GM19351 (cell line): ENCODE data around the gene AUTS2.

Source experiments
- ATAC-seq: cut with Tn5 transposase; IDR thresholded peaks from one replicate; pipeline ENCODE4 v1.9.1; 2021; ENCODE audit warnings: mild to moderate bottlenecking, moderate library complexity; ENCODE audit not compliant: unreplicated experiment

AUTS2 gene

DNA sequence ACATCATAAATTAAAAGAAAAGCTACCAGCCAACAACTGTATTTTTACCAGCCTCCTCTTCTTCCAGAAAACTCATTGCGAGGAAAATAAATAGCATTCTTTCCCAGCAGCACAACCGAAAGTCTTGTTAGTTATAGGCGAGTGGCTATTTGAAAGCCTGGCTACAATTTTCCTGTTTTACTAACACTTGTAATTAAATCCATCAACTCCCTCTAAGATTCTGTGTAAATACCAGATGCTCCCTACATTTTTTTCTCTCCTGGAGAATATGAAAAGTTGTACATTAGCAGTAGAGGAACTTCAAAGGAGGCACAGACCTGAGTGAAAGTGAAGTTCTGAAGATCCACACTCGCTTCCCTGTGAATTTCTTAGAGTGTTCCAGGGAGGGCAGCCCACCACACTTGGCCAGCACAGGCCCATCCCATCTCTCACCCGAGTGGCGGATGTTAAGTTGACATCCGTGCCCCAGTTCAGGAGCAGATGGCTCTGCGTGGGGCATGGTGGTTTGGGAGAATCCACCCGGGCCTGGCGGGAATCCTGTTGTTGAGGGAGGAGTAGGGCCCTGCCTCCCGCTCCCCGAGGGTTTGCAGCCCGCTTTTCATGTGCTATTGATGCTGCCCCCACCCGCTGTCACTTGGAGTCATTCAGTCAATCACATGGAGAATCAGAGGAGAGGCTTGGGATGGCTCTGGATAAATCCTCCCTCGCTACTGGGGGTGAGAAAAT lies 1082.6 kb downstream of the AUTS2 start:
- no peak for ATAC-seq

DNA sequence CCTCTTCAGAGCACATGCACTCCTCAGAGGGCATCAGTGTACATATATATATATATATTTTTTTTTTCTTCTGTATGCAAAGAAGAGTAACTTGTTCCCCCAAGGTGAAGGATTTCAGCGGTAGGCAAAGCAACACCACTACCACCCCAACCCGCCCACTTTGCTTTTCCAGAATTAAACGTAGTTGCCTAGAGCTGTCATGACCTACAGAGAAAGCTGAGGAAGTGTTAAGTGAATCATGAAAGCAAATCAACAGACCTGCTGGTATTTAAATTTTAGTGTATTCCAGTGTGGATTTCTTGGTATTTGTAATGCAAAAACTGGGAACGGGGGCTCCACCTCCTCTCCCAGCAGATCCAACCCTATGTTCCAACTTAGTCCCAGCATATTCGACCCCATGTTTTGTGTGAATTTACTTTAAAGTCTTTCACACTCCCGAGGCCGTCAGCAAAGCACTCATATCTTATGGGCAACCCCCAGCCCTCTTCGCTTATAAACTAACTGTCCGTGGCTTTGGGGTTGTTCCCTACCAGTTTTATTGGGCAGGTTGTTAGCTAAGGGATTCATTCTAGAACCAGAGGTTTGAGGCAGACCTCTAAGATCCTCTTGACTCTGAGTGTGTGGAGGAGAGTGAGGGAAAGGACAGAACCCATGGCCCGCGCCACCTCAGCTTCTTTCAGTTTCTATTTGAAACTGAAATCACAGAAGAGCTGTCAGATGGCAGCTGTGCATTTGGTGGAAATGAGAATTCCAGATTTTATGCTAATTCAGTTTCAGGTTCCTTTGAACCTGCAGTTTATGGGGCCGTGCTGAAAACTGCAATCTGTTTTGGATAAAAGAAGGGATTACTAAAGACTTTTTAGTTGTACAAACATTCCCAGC lies 1083.4 kb downstream of the AUTS2 start:
- peak; percentile 84 for ATAC-seq

DNA sequence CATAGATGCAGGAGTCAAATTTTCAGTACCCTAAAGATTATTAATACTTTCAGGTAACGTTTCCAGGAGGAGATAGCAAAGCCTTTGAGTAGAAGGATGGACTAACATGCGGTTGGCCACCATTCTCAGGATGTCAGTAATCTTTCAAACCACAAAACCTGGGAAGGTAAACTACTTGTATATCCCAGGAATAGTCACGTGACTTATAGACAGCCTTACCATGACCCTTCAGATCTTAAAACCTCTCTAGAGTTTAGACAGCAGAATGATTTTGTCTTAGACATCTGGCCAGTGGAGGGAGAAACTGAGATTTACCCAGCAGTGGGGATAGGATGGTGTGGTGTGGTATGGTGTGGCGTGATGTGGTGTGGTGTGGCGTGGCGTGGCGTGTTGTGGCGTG lies 1085.9 kb downstream of the AUTS2 start:
- no peak for ATAC-seq

DNA sequence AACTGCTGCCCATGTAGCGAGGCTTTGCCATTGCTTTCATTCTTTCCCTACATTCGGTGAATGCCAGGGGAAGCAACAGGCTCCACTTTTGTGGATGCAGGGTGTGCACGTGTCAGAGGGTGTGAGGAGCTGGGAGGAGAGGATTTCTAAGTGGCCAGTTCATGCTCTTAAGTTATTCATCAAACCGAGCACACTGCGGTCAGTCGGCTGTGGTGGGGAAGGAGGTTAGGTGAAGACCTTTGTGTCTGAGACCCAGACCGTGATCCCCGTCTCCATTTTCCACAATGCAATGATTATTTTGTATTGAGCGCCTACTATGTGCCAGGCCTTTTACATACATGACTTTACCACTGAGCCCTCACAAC lies 1095.0 kb downstream of the AUTS2 start:
- ATAC-seq, result no peak

DNA sequence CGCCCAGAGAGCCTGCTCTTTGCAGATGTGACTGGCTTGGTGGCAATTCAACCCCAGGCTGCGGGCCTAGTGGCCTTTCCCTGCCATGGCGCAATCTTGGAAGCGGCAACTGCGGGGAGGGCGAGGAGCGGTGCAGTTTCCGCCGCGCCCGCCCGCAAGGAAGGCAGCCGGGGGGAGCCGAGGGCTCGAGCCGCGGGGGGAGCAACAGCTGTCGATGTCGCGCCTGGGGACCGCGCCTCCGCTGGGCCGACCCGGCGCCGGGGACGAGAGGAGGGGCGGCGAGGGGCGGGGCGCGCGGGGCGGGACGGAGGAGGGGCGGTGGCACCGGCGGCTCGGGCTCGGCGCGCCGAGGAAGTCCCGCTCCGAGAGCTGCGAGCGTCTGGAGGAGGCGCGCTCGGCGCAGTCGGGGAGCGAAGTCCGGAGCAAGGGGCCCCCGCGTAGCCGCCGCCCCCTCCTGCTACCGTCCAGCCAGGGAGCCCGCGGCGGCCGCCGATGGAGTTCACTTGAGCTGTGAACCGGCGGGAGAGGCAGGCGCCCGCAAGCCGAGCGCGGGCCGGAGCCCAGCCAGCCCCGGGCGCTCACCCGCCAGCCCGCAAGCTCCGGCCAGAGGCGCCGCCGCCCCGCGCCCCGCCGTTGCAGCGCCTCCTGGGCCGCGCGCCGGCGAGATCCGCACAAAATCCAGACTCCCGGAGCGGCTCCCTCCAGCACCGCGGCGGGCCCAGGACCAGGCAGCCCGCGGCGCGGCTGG lies 1095.6 kb downstream of the AUTS2 start:
- peak; percentile 70 for ATAC-seq

DNA sequence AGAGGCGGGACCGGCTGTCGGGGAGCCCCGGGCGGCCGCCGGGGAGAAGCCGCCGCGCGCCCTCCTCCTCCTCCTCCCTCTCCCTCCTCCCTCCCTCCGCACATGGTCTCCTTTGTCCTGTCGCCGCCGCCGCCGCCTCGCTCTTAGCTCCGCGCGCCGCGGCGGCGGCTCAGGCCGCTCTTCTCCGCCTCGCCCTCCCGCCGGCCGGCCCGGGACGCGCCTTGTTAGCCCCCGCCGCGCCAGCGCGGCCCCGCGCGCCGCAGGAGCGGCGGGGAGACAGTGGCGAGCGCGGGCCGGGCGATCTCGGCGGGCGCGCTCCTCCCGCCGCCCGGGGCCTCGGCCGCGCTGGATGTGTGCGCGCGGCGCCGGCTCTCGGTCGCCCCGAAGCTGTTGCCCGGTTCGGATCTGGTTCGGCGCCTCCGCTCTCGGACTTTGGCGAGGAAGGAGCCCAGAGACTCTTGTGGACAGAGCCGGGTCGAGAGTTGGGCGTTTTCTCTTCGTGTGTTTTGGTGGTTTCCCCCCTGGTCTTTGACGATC lies 1096.2 kb downstream of the AUTS2 start:
- peak; percentile 34 for ATAC-seq

DNA sequence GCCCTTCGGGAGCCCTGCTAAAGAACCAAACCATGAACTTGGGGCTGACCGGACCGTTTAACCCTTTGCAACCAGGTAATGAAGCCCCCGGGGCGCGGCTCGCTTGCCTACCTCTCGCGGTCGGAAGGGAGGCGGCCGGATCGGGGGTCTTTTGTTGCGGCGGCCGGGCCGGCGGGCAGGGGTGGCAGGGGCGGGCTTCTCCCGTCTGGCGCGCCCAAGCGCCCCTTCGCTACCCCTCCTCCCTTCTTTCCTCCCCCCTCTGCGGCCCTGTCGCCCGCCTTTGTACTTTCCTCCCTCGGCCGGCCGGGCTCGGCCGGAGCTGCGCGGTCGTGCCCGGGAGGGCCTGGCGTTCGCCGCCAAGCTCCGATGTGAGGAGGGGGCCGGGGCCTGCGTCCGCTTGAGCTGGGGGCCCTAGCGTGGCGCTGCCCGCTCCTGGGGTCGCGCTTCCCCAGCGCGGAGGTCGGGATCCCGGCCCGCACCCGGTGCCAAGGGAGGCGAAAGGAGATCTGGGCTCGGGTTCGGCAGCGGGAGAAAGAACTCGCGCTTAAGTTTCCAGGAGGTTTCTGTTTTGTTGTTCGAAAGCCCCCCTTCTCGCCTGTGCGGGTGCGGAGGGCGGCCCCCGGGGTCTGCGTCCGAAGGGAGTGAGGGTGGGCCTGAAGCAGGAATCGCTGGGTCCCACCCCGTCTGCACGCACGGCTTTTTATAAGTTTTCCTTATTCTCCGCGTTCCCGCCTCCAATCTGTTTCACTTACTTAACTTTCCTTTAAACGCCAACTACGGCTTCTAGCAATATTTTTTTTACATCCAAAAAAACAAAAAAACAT lies 1096.9 kb downstream of the AUTS2 start:
- peak; percentile 14 for ATAC-seq

DNA sequence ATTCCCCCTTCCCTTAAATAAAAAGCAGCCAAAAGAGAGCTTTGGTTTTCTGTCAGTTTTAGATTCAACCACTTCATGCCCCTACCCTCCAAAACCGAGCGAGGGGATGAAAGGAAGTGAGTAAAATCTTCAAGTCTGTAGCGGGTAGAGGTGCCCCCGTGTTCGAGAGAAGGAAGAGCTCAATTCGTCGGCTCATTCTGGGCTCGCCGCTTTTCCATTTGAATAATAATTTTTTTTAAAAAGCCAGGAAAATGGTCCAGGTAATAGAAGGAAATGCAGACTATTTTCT lies 1097.5 kb downstream of the AUTS2 start:
- ATAC-seq, result no peak

DNA sequence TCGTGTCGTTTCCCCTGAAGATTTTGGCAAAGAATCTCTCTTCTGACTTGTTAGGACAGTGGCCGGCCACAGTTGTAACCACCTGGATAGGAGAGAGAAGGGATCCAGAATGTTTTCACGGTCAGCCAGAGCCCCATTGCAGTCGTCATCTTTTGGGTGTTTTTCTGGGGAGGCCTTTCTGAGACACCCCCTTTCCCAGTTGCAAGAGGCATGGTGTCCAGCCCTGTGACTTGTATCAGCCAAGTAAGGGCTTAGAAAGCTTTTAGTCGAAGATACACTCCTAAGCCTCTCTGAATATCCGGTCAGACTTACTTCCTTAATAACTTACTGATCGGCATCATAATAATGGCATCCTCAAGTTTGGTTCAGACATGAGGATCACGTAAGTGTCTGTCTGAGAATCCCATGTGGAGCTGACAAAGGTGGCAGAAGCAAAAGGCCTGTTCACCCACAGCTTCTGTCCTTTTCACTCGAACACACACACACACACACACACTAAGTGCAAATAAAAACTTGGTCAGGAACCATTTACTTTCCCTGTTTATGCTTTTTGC lies 1098.0 kb downstream of the AUTS2 start:
- ATAC-seq, result no peak

DNA sequence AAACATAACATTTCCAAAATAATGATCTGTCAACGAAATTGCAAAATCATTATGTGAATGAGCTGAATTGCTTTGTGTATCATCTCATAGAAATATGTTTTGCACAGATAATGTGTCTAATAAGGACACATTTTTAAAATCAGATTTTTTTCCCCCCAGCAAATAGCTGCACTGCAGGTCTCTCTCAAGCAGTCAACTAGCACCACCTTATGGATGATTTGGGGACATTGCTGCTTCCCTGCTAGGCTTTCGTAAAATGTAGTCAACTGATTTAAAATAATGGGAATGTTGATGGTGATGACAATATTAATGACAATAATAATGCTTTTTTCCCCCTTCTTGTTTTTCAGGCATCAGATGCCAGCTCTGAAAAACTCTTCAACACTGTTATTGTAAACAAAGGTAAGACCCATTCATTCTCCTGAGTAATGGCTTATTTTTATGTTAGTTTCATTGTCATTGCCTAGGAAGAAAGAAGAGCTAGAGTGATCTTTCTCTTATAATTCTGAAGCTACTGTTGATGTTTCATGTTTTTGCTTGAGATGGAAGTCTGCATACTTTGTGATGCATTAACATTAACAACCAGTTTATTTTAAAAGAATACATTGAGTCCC lies 1100.1 kb downstream of the AUTS2 start:
- no peak for ATAC-seq

DNA sequence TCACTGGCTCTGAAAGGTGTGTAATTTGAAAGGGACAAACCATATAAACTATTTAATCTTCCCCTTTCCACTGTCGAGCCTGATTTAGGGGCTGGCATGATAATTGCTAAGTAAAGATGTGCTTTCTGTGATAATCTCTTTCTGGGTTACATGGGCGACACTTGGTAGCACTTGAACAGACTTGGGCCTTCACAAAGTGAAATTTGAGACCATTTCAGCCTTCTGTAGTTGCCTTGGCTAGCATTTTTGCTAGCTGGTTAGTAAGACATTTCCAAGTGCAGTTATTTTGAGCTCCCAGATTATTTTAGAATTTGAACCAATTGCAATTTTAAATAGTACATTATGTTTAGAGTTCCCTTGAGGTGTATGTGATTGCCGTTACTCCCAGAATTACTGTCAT lies 1101.0 kb downstream of the AUTS2 start:
- no peak for ATAC-seq

DNA sequence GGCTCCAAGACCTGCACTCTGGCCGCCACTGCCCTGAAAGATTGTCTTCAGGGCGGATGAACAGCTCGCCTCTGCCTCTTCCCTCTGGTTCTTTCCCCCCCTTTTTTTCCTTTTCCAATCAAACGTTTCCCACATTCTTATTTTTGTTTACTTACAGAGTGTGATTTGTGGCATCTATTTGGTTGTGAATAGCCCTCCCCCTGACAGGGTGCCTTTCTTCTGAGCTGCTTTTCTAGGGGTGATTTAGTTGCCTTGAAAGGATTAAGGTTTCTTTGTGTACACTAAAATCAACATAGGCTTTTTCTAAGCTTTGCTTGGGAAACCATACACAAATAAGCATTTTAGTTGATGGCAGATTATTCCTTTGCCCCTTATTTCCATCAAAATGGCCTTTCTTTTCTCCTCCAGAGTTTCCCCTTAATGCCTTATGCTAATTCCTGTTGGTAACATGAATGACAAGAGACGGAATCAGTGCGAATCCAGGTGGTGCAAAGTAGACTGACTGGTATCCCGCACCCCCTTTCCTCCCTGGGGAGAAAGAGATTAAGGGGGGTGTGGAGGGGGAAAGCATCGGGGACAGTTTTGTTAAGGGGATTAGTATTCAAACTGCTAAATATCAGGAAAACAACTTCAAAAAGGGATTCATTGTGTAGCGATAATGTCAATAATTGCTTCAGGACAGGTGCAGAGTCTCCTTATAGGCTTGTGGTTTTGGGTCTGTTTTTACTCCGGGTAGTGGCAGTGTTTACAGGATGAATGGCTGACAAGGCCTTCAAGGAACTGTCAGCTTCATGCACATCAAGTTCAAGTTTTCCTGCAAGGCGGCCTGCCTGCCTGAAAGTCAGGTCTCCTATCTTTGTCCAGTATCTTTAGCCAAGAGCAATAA lies 1102.0 kb downstream of the AUTS2 start:
- no peak for ATAC-seq

DNA sequence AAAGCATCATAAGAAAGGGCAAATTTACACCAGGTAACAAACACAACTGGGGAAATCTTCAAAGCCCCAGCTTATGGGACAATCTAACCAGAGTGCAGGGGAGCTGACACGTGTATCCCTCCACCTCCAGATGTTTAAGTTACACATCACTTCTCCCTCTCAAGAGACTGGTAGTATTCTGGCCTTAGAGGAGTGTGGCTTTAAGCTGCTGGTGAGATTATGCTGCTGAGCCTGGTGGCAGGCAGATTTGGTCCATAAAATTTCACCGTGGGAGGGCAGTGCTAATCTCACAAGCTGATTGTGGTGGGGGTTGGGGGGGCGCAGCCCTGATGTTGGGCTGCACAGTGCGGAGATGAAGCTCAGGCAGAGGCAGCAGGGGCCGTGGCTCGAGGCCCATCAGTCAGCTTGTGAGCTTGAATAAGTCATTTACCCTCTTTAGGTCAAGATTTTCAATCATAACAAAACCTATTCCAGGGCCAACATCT lies 1102.7 kb downstream of the AUTS2 start:
- no peak for ATAC-seq

DNA sequence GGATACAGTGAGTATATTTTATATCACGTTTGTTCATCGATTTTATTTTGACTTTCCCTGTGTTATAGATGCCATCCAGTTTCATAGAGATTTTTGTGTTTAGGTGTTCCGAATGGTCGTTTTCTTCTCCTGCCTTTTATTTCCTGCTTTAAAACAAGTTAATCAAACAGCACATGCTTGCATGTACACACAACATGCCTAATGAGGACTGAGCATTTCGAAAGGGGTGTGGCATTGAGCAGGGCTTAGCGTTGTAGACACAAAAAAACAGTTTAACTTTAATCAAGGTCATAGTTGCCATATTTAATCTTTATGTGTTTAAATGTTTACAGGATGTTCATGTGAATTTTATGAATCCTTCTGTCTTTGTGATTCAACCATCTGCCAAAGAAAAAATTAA lies 1103.2 kb downstream of the AUTS2 start:
- ATAC-seq, result no peak

DNA sequence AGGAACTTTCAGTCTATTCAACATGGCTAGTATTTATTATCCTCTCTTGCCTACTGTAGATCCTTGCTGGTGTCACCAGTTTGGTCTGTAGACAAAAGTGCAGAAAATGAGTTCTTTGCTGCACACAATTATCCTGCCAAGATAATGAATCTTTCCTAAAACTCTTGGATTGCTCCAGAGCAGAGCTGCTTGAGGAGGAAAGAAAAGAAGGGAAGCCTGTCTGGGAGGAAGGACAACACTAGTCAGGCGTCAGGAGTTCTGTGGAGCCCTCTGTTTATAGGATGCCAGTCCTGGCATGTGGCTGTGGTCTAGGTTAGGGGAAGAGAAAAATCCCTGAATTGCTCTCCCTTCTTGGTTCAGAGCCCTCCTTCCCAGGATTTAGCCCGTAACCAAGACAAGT lies 1103.7 kb downstream of the AUTS2 start:
- ATAC-seq, result no peak

DNA sequence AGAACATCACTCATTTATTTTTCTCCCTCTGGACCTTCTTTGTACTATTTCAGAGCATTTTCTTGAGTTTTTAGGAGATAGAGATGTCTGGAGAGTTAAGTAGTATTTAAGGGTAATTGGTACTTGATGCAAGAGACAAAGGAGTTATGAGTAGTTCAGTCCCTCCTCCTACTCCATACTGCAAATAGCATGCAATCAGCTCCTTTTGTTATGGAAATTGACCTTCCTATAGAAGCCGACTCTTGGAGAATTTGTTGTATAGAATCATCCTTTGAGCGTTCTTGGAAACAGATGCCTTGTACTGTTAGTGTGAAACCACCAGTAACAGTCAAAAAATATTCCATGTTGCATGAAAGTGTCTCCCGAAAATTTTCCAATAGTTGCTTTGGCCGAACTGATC lies 1105.5 kb downstream of the AUTS2 start:
- ATAC-seq, result no peak

DNA sequence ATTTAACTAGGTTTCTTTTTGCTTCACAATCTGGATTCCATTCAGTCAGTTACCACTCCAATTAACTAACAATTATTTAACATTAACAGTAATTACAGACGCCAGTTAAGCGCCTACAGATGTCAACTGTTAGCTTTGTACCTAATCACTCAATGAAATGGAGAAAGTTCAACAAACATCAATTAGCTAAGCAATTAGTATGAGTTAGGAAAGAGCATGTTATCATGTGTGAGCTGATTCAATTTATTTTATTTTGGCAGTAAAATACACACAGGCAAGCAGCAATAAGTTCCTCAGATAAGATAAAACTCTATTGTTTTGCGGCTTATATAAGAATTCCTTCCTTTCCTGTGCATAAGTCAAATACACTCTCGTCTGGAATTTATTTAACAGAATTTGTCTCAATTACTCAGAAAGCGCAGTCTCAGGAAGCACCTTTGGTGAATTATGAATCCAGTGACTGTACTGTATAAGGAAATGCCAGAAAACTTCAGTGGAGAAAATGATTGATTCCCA lies 1106.6 kb downstream of the AUTS2 start:
- no peak for ATAC-seq

DNA sequence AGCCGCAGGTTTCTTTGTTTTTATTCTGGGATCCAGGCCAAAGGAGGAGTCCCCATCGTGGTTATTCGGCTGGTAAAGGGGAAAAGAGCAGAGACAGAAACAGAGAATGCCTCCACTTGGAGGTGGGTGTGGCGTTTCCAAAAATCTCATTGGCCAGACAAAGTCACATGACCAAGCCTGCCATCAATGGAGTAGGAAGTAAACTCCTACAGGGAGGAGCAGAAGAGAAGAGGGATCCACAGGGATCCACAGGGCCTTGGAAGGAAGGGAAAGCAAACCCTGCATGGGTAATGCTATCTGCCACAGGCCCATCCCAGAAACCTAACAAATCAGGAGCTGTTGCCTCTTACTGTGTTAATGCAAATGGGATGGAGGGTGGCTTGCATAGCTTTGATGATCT lies 1107.9 kb downstream of the AUTS2 start:
- ATAC-seq, result no peak

DNA sequence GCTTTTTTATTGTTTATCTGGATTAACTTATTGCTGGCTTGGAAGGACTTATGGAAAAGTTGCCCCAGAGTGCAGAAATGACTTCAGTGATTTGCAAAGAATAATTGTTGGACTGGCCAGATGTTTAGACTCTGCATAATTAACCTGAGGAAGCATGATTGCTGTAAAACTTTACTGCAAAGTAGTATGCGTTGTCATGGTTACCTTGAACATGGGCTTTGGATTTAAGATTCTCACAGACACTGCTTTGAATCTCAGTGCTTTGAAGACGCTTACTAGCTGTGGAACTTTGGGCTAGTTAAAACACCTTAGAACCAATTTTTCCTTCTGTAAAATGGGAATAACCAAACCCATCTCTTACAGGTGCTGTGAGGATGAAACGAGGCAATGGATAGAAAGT lies 1108.4 kb downstream of the AUTS2 start:
- ATAC-seq, result no peak
